PFSK-1 (cell line): ENCODE results near the gene SGSH.

Experiments used
- POLR2AphosphoS5 ChIP-seq: IDR thresholded peaks from 2 replicates; pipeline ENCODE4 v1.6.1; 2012; ENCODE audit warnings: low read depth, mild to moderate bottlenecking, control low read depth, low read length, moderate library complexity
- REST ChIP-seq, 2 experiments: IDR thresholded peaks; 2 replicates each; pipeline versions ENCODE4 v1.6.1 to v1.8.0; 2011 to 2012; ENCODE audit warnings: low read depth in 2 of 2, low read length in 2 of 2, control low read depth in 1 of 2, inconsistent platforms in 1 of 2, mild to moderate bottlenecking in 1 of 2, moderate library complexity in 1 of 2; ENCODE audit not compliant: insufficient read depth in 1 of 2
- SIN3A ChIP-seq: IDR thresholded peaks from 2 replicates; pipeline ENCODE4 v1.6.1; 2012; ENCODE audit warnings: mild to moderate bottlenecking, low read length, moderate library complexity, borderline replicate concordance; ENCODE audit not compliant: insufficient read depth
- TAF1 ChIP-seq: IDR thresholded peaks from 2 replicates; pipeline ENCODE4 v1.6.1; 2012; ENCODE audit warnings: low read length, control low read depth, borderline replicate concordance; ENCODE audit not compliant: insufficient read depth

- no peak for TF ChIP-seq REST (IDR thresholded peaks at IDR 0.05; ENCODE audit: insufficient read depth in 1 of 2, low read depth in 2 of 2, low read length in 2 of 2)
- no peak for TF ChIP-seq POLR2AphosphoS5
- TF ChIP-seq TAF1: no peak
- no peak for TF ChIP-seq SIN3A
These were observed 28.1 kb upstream of the SGSH start for GRCh38 chr17:80248001-80248893.
